ENCODE data around the gene FH. TPM values are rescaled to one million over a fixed set of nuclear protein-coding genes. Genes with fewer than 3 reads are reported as not detected.

Gene FH
- total and polyA plus RNA-seq, 10 of the 15 experiments (the other 5 are each of a cell fraction or from before 2014, with no cell fraction given) = 44.7 to 124 (median 76.2) TPM

GRCh38 chr1:241536969-241537368, 17.4 kb upstream of the FH start:
- H3K36me3 ChIP-seq (ENCODE audit: control insufficient read depth in 2 of 2, insufficient read depth in 2 of 2, low read length in 1 of 2) = no peaks in the 10 kb centered on the region; a peak in 1 of 4 replicates
- FAIRE-seq (no peak), ATAC-seq (no peak), DNase-seq (ENCODE audit: low read depth, low spot score) (no peak)
- WGBS (ENCODE audit: insufficient coverage, insufficient replicate concordance, low lambda C conversion rate, missing lambda C conversion rate) = 39% methylated on average over 2 of the region's 2 CpGs
- H3K79me2 ChIP-seq (ENCODE audit: control insufficient read depth, insufficient read depth, low read length) = no peaks in the 10 kb centered on the region
- SMC1A ChIA-PET (ENCODE audit: uncharacterized antibody, unreplicated experiment) = interaction anchor here (0.9 to 1.5 kb wide), 3 partner anchors 14 to 90 kb away, joined by 3 to 10 read pairs (median 3); no protein-coding TSS in a partner anchor
- no peak overlapping the region for H3K9ac ChIP-seq (ENCODE audit: control insufficient read depth, insufficient read depth, low read length)
- H3K4me3 ChIP-seq = no peak overlapping the region; the same call in 1 of the 2 replicates
- H4K20me1 ChIP-seq (ENCODE audit: control insufficient read depth, insufficient read depth) = no peaks in the 10 kb centered on the region
- no peaks in the 10 kb centered on the region; a peak in 2 of 4 replicates for H3K27me3 ChIP-seq (replicated peaks in 1 of 2; ENCODE audit: control insufficient read depth in 2 of 2, insufficient read depth in 2 of 2, low read length in 1 of 2)
- POLR2A ChIA-PET = no interaction called here
- peaks cover 4% of the 10 kb centered on the region for H3K9me3 ChIP-seq (replicated peaks; ENCODE audit: control insufficient read depth, insufficient read depth, low read length)
- in situ Hi-C loops (cut with MboI) (loop anchor here (10.0 kb wide), 1 partner anchor 458 kb away; the partner anchor contains the start of gene MAP1LC3C), intact Hi-C loops (cut with micrococcal nuclease; ENCODE audit: unreplicated experiment) (no loop called here)
- no peak overlapping the region for H3K27ac ChIP-seq (ENCODE audit: control insufficient read depth, insufficient read depth)
- BruUV-seq (replicated peaks) = no TSS peak
- no peak for TF ChIP-seq HSF1 (IDR thresholded peaks at IDR 0.05; ENCODE audit: low read depth, low read length)
- TF ChIP-seq ZBTB4 (CRISPR knock-in tag; IDR thresholded peaks at IDR 0.05) = no peak
- TF ChIP-seq SMARCA5 (IDR thresholded peaks at IDR 0.05) = no peak
- TF ChIP-seq NBN (IDR thresholded peaks at IDR 0.05) = no peak
- no peak for TF ChIP-seq CHD4 (IDR thresholded peaks at IDR 0.05)
- TF ChIP-seq ATF3 (IDR thresholded peaks at IDR 0.05; ENCODE audit: borderline replicate concordance, extremely low read depth, low read depth, low read length) = no peak
- no peak for TF ChIP-seq RCOR1 (conservative IDR thresholded peaks at IDR 0.05; ENCODE audit: low read depth, low read length)
- peaks cover 14% of the 10 kb centered on the region; the same call in 1 of the 2 replicates for H3K4me1 ChIP-seq (ENCODE audit: control insufficient read depth, insufficient read depth, low read length)
- no peak overlapping the region for H2AFZ ChIP-seq (ENCODE audit: control insufficient read depth, low read depth, low read length)
- CTCF ChIA-PET = interaction anchor here (0.7 to 1.7 kb wide), 4 partner anchors 11 to 90 kb away, joined by 3 to 4 read pairs (median 3); no protein-coding TSS in a partner anchor
- RAD21 ChIA-PET (ENCODE audit: unreplicated experiment) = interaction anchor here (1.4 kb wide), 1 partner anchor 74 kb away, joined by 3 read pairs; no protein-coding TSS in a partner anchor
- H3K4me2 ChIP-seq (ENCODE audit: control insufficient read depth, insufficient read depth) = peak overlapping the region; percentile 31; the same call in 1 of the 2 replicates
